K562 (cell line): ENCODE measurements around the gene SYNGR3. TPM values are rescaled to one million over a fixed set of nuclear protein-coding genes. Genes with fewer than 3 reads are reported as not detected.

ENCODE experiments used
- CHCHD3 ChIP-seq: fragments of 250-450 bp; sonication (Bioruptor Pico); IDR thresholded peaks from 2 replicates; pipeline ENCODE4 v2.1.2; 2022; ENCODE audit warnings: mild to moderate bottlenecking
- CSDE1 ChIP-seq, 2 experiments: fragments of 450-650 bp; IDR thresholded peaks; 2 replicates each; pipeline ENCODE4 v1.6.1; 2016; ENCODE audit warnings: mild to moderate bottlenecking in 1 of 2
- HMG20A ChIP-seq: fragments of 450-650 bp; formaldehyde crosslinking; conservative IDR thresholded peaks from 2 replicates; pipeline ENCODE4 v1.4.0; 2020; ENCODE audit warnings: mild to moderate bottlenecking, mixed read lengths
- HNRNPH1 ChIP-seq: fragments of 200-400 bp; formaldehyde crosslinking; optimal IDR thresholded peaks from 2 replicates; pipeline ENCODE3; 2017; ENCODE audit warnings: low read depth, mild to moderate bottlenecking, low read length, moderate library complexity
- HNRNPK ChIP-seq: fragments of 200-400 bp; formaldehyde crosslinking; IDR thresholded peaks from one replicate; pipeline ENCODE4 v1.6.1; 2018; ENCODE audit warnings: mild to moderate bottlenecking, low read depth, low read length; ENCODE audit not compliant: poor library complexity, severe bottlenecking
- NCOR1 ChIP-seq: fragments of 450-650 bp; IDR thresholded peaks from 2 replicates; pipeline ENCODE4 v1.6.1; 2016; ENCODE audit warnings: mild to moderate bottlenecking, moderate library complexity
- POLR2H ChIP-seq: IDR thresholded peaks from 2 replicates; pipeline ENCODE4 v1.6.1; 2016; ENCODE audit warnings: missing genetic modification characterization, low read depth, mild to moderate bottlenecking, control low read depth, missing compliant biosample characterization, moderate library complexity
- YY1 ChIP-seq, 3 experiments: IDR thresholded peaks; 2 replicates each; pipeline ENCODE4 v1.6.1; 2011; ENCODE audit warnings: low read length in 2 of 3, mild to moderate bottlenecking in 2 of 3, moderate library complexity in 2 of 3, borderline replicate concordance in 1 of 3, control low read depth in 1 of 3, low read depth in 1 of 3; ENCODE audit not compliant: insufficient read depth in 3 of 3, insufficient replicate concordance in 2 of 3, control insufficient read depth in 1 of 3, insufficient read length in 1 of 3; ENCODE audit errors: extremely low read depth in 1 of 3
- polyA plus RNA-seq, 8 experiments: library from polyadenylated mRNA; depleted of rRNA in 4 of 8; stranded (reverse) in 5 of 8; unstranded in 3 of 8; fragments of >200 nt; fragmentation: Nextera tagmentation in 2 of 8; fragmentation: Illumina TruSeq in 1 of 8; extraction: Ambion mirVana in 2 of 8; extraction: Trizol in 1 of 8; gene quantifications; 2 replicates each; pipeline versions ENCODE4 v1.2.1 to v1.2.3, GENCODE V29; 2011 to 2014; ENCODE audit warnings: inconsistent platforms in 1 of 8, missing spikeins in 1 of 8
- total RNA-seq, 7 experiments: library from RNA; depleted of rRNA in 6 of 7; stranded (reverse); fragments of >200 nt in 6 of 7; fragmentation: Illumina TruSeq in 2 of 7; extraction: Trizol in 2 of 7; gene quantifications; 2 replicates each; pipeline versions ENCODE4 v1.2.1 to v1.2.3, GENCODE V29; 2011 to 2021; ENCODE audit warnings: low replicate concordance in 1 of 7
- TF ChIP-seq, protein P1 (sequence below), 2 experiments: IDR thresholded peaks in 1 of 2; conservative IDR thresholded peaks in 1 of 2; 2 replicates each; pipeline ENCODE4 v1.6.1; 2016; ENCODE audit warnings: low read depth in 2 of 2, mild to moderate bottlenecking in 1 of 2, missing compliant biosample characterization in 1 of 2, missing genetic modification characterization in 1 of 2, moderate library complexity in 1 of 2
- TF ChIP-seq, protein P2 (sequence below): fragments of 450-650 bp; IDR thresholded peaks from 2 replicates; pipeline ENCODE4 v1.6.1; 2016; ENCODE audit warnings: antibody characterized with exemption
- TF ChIP-seq, protein P3 (sequence below): fragments of 450-650 bp; IDR thresholded peaks from 2 replicates; pipeline ENCODE4 v1.6.1; 2016; ENCODE audit warnings: low read depth, mild to moderate bottlenecking, moderate library complexity
- TF ChIP-seq, protein P4 (sequence below): fragments of 250-450 bp; sonication (Bioruptor Pico); IDR thresholded peaks from 2 replicates; pipeline ENCODE4 v1.5.0; 2021
- TF ChIP-seq, protein P5 (sequence below), 2 experiments: fragments of 150-350 bp in 1 of 2; IDR thresholded peaks; 2 replicates each; pipeline ENCODE4 v1.6.1; 2012 to 2016; ENCODE audit warnings: low read depth in 2 of 2, low read length in 2 of 2, mild to moderate bottlenecking in 1 of 2, moderate library complexity in 1 of 2

SYNGR3 gene
- total and polyA plus RNA-seq, 9 of the 15 experiments (the other 6 are each of a cell fraction or from before 2014, with no cell fraction given): 3.7 to 69.2 (median 36.3) TPM

DNA sequence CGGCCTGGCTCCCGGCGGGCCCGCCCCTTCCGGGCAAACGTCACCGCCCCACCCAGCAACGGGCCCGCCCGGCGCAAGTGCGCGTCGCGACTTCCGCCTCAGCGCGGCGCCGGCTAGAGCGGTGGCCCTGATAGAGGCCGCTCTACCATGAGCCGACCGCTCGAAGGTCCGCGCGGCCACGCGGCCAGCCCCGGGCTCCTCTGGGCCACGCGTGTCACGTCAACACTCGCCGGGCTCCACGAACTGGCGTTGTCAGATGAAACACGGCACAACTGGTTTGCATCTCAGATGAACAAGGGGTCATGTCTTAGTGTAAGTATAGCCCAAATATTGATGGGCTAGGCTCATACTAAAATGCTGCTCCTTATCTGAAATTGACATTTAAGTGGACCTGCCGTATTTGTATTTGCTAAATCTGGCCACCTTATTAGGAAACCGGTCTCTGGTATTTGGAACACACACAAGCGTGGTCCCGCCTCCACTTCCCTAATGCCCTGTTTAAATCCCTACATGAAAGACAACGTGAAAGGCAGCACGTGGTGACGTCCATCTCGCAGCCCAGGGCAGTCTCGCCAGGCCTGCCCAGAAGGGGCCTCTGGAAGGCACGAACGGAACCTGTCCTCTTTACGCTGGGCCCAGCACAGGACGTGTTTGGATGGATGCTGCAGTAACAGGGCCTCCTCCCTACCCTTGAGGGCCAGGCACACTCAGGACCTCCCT, 20.2 kb downstream of the SYNGR3 start, which contains the start of gene ZNF598 (continued):
- TF ChIP-seq, protein P1, sequence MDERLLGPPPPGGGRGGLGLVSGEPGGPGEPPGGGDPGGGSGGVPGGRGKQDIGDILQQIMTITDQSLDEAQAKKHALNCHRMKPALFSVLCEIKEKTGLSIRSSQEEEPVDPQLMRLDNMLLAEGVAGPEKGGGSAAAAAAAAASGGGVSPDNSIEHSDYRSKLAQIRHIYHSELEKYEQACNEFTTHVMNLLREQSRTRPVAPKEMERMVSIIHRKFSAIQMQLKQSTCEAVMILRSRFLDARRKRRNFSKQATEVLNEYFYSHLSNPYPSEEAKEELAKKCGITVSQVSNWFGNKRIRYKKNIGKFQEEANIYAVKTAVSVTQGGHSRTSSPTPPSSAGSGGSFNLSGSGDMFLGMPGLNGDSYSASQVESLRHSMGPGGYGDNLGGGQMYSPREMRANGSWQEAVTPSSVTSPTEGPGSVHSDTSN (CRISPR knock-in tag; IDR thresholded peaks at IDR 0.05; ENCODE audit: low read depth): no peak
- TF ChIP-seq, protein P1 (tag; conservative IDR thresholded peaks at IDR 0.05; ENCODE audit: low read depth): no peak
- no peak for TF ChIP-seq HMG20A (CRISPR knock-in tag)
- TF ChIP-seq HNRNPK: no peak
- TF ChIP-seq HNRNPH1: no peak
- TF ChIP-seq, protein P2, sequence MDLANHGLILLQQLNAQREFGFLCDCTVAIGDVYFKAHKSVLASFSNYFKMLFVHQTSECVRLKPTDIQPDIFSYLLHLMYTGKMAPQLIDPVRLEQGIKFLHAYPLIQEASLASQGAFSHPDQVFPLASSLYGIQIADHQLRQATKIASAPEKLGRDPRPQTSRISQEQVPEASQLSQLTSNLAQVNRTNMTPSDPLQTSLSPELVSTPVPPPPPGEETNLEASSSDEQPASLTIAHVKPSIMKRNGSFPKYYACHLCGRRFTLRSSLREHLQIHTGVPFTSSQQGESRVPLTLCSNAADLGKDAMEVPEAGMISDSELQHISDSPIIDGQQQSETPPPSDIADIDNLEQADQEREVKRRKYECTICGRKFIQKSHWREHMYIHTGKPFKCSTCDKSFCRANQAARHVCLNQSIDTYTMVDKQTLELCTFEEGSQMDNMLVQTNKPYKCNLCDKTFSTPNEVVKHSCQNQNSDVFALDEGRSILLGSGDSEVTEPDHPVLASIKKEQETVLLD: 0 out of 2 replicates have a peak, but pooled peaks have one; percentile 35
- TF ChIP-seq, protein P3, sequence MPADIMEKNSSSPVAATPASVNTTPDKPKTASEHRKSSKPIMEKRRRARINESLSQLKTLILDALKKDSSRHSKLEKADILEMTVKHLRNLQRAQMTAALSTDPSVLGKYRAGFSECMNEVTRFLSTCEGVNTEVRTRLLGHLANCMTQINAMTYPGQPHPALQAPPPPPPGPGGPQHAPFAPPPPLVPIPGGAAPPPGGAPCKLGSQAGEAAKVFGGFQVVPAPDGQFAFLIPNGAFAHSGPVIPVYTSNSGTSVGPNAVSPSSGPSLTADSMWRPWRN: 0 out of 2 replicates have a peak, but pooled peaks have one; percentile 17
- TF ChIP-seq CSDE1 (IDR thresholded peaks at IDR 0.05): peak in 1 of 2 experiments; percentile 68; a peak in 1 of 4 replicates
- TF ChIP-seq POLR2H (tag): peak; percentile 86
- TF ChIP-seq, protein P4, sequence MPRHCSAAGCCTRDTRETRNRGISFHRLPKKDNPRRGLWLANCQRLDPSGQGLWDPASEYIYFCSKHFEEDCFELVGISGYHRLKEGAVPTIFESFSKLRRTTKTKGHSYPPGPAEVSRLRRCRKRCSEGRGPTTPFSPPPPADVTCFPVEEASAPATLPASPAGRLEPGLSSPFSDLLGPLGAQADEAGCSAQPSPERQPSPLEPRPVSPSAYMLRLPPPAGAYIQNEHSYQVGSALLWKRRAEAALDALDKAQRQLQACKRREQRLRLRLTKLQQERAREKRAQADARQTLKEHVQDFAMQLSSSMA (CRISPR knock-in tag): 0 out of 2 replicates have a peak, but pooled peaks have one; percentile 60
- TF ChIP-seq, protein P5, sequence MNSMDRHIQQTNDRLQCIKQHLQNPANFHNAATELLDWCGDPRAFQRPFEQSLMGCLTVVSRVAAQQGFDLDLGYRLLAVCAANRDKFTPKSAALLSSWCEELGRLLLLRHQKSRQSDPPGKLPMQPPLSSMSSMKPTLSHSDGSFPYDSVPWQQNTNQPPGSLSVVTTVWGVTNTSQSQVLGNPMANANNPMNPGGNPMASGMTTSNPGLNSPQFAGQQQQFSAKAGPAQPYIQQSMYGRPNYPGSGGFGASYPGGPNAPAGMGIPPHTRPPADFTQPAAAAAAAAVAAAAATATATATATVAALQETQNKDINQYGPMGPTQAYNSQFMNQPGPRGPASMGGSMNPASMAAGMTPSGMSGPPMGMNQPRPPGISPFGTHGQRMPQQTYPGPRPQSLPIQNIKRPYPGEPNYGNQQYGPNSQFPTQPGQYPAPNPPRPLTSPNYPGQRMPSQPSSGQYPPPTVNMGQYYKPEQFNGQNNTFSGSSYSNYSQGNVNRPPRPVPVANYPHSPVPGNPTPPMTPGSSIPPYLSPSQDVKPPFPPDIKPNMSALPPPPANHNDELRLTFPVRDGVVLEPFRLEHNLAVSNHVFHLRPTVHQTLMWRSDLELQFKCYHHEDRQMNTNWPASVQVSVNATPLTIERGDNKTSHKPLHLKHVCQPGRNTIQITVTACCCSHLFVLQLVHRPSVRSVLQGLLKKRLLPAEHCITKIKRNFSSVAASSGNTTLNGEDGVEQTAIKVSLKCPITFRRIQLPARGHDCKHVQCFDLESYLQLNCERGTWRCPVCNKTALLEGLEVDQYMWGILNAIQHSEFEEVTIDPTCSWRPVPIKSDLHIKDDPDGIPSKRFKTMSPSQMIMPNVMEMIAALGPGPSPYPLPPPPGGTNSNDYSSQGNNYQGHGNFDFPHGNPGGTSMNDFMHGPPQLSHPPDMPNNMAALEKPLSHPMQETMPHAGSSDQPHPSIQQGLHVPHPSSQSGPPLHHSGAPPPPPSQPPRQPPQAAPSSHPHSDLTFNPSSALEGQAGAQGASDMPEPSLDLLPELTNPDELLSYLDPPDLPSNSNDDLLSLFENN (IDR thresholded peaks at IDR 0.05; ENCODE audit: low read depth in 2 of 2, low read length in 2 of 2): peak in 1 of 2 experiments; percentile 19; a peak in 1 of 4 replicates
- peak; percentile 65; the same call in 1 of the 2 replicates for TF ChIP-seq CHCHD3 (CRISPR knock-in tag)
- peak in 2 of 3 experiments; percentile 72 to 79 for TF ChIP-seq YY1 (IDR thresholded peaks at IDR 0.05; ENCODE audit: borderline replicate concordance in 1 of 3, control insufficient read depth in 1 of 3, extremely low read depth in 1 of 3, insufficient read depth in 3 of 3, insufficient read length in 1 of 3, insufficient replicate concordance in 2 of 3, low read depth in 1 of 3, low read length in 2 of 3)
- TF ChIP-seq NCOR1: peak; percentile 44; the same call in 1 of the 2 replicates
